HAP-1 (cell line): ENCODE data around the gene IDH1.
"Not testable (repeated sequence)": the region's sequence is repeated elsewhere in the genome, so short reads cannot be mapped to it uniquely, and the experiment has no call there.

ENCODE experiments used
- DNase-seq, 2 experiments: peaks; one replicate each; pipeline ENCODE4 v3.0.0-alpha.2; 2016 to 2020; ENCODE audit warnings: low spot score in 2 of 2
- H3K27me3 ChIP-seq: fragments of 250-450 bp; sonication (Bioruptor Pico); 2 replicates; pipeline ENCODE4 v1.5.1; 2020; ENCODE audit warnings: low read depth, mild to moderate bottlenecking, moderate library complexity
- H3K36me3 ChIP-seq: fragments of 250-450 bp; sonication (Bioruptor Pico); replicated peaks from 2 replicates; pipeline ENCODE4 v1.5.1; 2020; ENCODE audit warnings: mild to moderate bottlenecking
- H3K4me1 ChIP-seq: fragments of 250-450 bp; sonication (Bioruptor Pico); 2 replicates; pipeline ENCODE4 v1.5.1; 2020; ENCODE audit warnings: mild to moderate bottlenecking
- H3K4me3 ChIP-seq: fragments of 250-450 bp; sonication (Bioruptor Pico); 2 replicates; pipeline ENCODE4 v1.5.1; 2020; ENCODE audit warnings: mild to moderate bottlenecking, moderate library complexity
- H3K9me3 ChIP-seq: fragments of 250-450 bp; sonication (Bioruptor Pico); 2 replicates; pipeline ENCODE4 v1.5.1; 2020; ENCODE audit warnings: mild to moderate bottlenecking, moderate library complexity
- in situ Hi-C: fragments of 300-500 bp; cut with MboI; formaldehyde crosslinking; loops from 3 replicates; pipeline ENCODE4 v1.14.3; 2020; ENCODE audit warnings: low sequenced_read_pairs, inconsistent platforms, mixed read lengths

Gene IDH1

DNA sequence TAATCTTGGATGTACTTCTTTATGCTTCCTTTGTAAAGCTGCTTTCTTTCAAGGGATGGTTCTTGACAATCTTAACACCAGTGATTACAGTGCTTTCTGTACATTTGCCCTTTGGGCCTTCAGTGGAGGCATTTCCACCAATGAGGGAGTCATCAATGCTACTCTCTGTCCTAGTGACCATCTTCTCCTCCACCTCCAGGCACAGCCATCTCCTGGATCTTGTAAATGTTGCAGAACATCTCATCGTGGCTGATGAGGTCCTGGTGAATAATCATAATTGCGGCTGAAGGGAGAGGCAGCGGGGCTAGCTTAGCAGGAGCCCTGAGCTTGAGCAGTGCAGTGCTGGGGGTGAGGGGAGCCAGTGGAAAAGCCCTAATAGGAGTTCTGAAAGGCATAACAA lies 32.5 kb downstream of the IDH1 start:
- DNase-seq = no peak
- Histone ChIP-seq H3K36me3 (no peaks in the 10 kb centered on the region), H3K4me1 (no peaks in the 10 kb centered on the region), H3K9me3 (no peaks in the 10 kb centered on the region), H3K4me3 (no peak overlapping the region), H3K27me3 (no peaks in the 10 kb centered on the region)
- in situ Hi-C loops = no loop called here

DNA sequence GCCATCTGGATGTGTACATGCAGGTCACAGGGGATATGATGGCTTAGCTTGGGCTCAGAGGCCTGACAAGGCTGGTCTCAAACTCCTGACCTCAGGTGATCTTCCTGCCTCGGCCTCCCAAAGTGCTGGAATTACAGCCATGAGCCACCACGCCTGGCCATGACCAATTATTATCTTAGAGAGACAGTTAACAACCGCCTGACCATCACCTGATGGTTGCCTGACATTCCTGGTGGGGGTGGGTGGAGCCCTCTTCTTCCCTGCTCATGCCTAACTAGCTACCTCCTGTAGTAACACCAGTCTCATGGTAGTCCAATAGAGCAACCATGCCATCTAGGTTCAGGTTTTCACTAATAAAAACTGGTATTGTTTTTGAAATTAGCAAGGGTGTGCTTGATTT lies 33.0 kb downstream of the IDH1 start:
- H3K9me3 ChIP-seq, H3K4me3 ChIP-seq, H3K36me3 ChIP-seq, H3K4me1 ChIP-seq, DNase-seq, H3K27me3 ChIP-seq, in situ Hi-C loops: not testable (repeated sequence)

DNA sequence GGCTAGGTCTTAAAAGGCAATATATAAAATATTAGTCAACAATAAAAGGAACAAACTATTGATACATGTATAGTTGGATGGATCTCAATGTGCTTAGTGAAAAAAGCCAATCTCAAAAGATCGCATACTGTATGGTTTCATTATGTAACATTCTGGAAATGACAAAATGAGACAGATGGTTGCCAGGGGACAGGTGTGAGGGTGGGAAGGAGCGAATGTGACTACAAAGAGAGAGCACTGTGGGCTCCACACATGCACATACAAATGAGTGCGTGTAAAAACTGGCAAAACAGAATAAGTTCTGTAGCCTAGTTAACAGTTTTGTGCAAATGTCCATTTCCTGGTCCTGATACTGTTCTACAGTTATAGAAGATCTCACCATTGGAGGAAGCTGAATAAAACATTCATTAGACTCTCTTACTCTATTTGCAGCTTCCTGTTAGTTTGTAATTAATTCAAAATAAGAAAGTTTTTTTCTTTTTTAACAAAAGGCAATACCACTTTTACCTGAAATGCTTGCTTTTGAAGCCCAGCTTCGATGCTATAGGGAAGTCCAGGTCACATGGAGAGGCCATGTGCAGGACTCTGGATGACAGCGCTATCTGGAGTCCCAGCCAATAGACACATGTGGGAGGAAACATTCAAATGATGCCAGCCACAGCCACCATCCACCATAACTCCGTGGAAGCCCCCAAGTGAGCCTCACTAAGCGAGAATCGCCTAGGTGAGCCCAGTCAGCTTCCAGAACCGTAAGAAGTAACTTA lies 44.0 kb downstream of the IDH1 start:
- DNase-seq = no peak
- in situ Hi-C loops = no loop called here
- Histone ChIP-seq H3K36me3 (no peaks in the 10 kb centered on the region), H3K4me3 (no peak overlapping the region), H3K9me3 (no peaks in the 10 kb centered on the region), H3K27me3 (peaks cover 4% of the 10 kb centered on the region; the same call in 1 of the 2 replicates), H3K4me1 (no peaks in the 10 kb centered on the region)

DNA sequence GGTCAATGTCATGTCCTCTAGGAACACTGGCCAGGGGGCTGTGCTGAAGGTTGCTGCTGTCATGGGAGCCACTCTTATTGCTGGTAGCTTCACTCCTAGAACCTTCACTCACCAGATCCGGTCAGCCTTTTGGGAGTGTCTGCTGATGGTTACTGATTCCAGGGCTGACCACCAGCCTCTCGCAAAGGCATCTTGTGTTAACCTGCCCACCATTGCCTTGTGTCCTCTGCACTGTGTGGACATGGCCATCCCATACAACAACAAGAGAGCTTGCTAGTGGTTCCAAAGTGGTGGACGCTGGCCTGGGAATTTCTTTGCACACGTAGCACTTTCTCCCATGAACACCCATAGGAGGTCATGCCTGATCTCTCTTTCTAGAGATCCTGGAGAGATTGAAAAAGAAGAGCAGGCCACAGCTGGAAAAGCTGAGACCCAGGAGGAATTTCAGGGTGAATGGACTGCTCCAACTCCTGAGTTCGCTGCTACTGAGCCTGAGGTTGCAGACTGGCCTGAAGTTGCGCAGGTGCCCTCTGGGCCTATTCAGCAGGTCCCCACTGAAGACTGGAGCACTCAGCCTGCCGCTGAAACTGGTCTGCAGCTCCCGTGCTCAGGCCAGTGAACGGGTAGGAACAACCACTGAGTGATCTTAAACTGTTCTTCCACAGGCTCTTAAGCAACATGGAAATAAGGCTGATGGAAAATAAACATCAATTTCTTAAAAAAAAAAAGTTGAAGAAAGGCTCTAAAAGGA lies 46.4 kb downstream of the IDH1 start:
- Histone ChIP-seq H3K4me1 (no peaks in the 10 kb centered on the region), H3K4me3 (no peak overlapping the region), H3K36me3 (no peaks in the 10 kb centered on the region), H3K27me3 (peaks cover 4% of the 10 kb centered on the region; the same call in 1 of the 2 replicates), H3K9me3 (no peaks in the 10 kb centered on the region)
- DNase-seq = no peak
- in situ Hi-C loops = no loop called here

DNA sequence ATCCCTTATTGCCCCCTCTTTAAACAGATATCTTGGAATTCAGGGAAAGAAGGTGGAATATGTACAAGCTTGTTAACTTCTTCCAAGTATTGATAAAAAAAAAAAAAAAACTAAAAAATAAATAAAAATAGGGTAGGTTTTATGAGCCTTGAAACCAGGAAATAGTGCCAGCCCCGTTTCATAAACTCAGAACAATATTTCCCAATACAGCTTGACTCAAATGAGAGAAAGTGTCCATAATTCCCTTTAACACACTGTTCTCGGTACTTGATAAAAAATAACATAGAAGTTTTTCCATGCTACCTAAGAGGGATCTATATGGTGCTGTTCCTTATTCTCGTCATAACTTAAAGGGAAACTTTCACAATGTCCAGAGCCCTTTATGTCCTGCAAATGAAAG lies 47.1 kb downstream of the IDH1 start:
- Histone ChIP-seq H3K4me1 (no peaks in the 10 kb centered on the region), H3K27me3 (peaks cover 4% of the 10 kb centered on the region; the same call in 1 of the 2 replicates), H3K9me3 (no peaks in the 10 kb centered on the region), H3K4me3 (no peak overlapping the region), H3K36me3 (no peaks in the 10 kb centered on the region)
- DNase-seq = no peak
- in situ Hi-C loops = no loop called here

DNA sequence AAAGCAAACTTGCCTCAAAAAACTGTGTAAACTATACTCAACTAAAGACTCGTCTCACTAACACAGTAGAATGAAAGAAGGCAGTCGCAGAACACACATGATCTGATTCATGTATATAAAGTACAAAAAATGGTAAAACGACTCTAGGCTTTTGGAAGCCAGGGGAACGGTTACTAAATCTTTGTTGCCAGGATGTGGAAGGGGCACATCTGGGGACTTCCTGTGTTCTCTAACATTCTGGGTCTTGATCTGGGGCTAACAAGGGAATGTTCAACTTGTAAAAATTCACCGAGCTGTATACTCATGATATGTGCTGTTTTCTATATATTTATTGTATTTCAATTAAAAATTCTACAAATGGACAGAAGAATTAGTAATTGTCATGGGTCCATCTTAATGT lies 50.7 kb downstream of the IDH1 start:
- no peaks in the 10 kb centered on the region for H3K9me3 ChIP-seq
- H3K4me3 ChIP-seq = no peak overlapping the region
- no peaks in the 10 kb centered on the region for H3K27me3 ChIP-seq
- DNase-seq = no peak
- in situ Hi-C loops = no loop called here
- H3K4me1 ChIP-seq = no peaks in the 10 kb centered on the region
- no peaks in the 10 kb centered on the region for H3K36me3 ChIP-seq

DNA sequence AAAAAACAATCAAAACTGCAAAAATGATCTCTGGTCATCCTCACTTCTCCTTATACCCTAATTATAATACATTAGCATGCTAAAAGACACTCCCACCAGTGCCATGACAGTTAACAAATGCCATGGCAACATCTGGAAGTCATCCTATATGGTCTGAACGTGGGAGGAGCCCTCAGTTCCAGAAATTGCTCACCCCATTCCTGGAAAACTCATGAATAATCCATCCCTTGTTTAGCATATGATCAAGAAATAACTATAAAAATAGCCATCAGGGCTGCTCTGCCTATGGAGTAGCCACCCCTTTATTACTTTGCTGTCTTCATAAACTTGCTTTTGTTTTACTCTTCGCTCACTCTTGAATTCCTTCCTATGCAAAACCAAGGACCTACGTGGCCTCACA lies 59.3 kb downstream of the IDH1 start:
- H3K4me3 ChIP-seq = no peak overlapping the region
- no peaks in the 10 kb centered on the region for H3K36me3 ChIP-seq
- in situ Hi-C loops = no loop called here
- no peaks in the 10 kb centered on the region for H3K9me3 ChIP-seq
- no peaks in the 10 kb centered on the region for H3K4me1 ChIP-seq
- no peaks in the 10 kb centered on the region for H3K27me3 ChIP-seq
- DNase-seq = no peak

DNA sequence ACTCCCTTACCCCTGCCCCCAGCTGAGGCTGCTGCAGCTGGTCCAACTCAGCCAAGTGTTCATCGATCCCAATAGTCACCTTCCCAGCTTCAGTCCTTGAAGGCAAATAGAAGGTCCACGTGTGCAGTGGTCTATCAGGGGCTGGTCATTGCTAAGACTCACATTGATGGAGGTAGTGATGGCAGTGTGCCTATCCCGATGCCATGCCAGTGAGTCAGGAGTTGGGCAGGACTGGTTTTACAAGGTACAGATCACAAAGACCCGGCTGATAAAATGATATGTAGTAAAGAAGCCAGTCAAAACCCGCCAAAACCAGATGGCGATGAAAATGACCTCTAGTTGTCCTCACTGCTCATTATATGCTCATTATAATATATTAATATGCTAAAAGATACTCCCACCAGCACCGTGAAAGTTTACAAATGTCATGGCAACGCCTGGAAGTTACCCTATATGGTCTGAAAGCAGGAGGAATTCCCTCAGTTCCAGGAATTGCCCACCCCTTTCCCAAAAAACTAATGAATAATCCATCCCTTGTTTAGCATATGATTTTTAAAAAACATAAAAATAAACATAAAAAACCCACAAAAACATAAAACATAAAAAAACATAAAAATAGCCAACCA lies 62.1 kb downstream of the IDH1 start:
- H3K4me3 ChIP-seq = no peak overlapping the region
- in situ Hi-C loops = no loop called here
- H3K27me3 ChIP-seq = no peaks in the 10 kb centered on the region

DNA sequence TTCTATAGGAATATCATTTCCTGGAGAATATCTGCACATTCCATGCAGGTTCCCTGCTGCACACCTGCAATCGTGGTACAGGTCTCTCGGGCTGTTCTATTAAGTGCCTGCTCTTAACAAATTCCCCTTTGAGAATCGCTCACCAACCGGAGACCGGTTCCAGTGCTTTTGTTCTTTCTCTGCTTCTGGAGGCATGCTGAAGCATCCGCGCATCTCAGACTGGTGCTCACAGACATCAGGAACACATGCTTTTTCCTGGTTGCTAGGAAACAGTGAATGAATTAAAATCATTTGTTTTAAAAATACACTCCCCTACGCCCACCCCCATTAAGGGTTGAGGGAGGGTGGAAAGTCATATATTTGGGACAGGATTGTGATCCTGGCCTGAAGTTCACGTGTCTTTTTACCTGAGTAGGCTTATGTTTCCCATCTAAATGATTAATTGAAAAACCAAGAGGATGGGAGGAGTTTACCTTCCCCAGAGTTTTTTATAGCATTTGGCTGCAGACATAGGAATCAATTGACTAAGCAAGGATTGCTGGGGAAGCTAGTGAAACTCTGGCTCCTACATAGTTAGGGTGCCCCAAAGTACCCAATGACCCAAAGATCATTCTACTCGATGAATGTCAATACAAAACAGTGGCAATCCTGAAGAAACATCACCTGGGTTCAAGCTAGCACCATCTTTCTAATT lies 64.9 kb downstream of the IDH1 start, which contains the start of gene C2orf80:
Gene C2orf80, minus strand, starts transcription at position 221 of the 694 bp plus-strand sequence. CDS start 3,044 bp downstream, outside the sequence.
- no peaks in the 10 kb centered on the region for H3K36me3 ChIP-seq
- in situ Hi-C loops = no loop called here
- no peak for DNase-seq

More for the DNA sequence above, 62.1 kb downstream of the IDH1 start:
- no peak for DNase-seq
- H3K4me1 ChIP-seq = no peaks in the 10 kb centered on the region; the same call in 1 of the 2 replicates
- no peaks in the 10 kb centered on the region for H3K36me3 ChIP-seq
- H3K9me3 ChIP-seq = no peaks in the 10 kb centered on the region

DNA sequence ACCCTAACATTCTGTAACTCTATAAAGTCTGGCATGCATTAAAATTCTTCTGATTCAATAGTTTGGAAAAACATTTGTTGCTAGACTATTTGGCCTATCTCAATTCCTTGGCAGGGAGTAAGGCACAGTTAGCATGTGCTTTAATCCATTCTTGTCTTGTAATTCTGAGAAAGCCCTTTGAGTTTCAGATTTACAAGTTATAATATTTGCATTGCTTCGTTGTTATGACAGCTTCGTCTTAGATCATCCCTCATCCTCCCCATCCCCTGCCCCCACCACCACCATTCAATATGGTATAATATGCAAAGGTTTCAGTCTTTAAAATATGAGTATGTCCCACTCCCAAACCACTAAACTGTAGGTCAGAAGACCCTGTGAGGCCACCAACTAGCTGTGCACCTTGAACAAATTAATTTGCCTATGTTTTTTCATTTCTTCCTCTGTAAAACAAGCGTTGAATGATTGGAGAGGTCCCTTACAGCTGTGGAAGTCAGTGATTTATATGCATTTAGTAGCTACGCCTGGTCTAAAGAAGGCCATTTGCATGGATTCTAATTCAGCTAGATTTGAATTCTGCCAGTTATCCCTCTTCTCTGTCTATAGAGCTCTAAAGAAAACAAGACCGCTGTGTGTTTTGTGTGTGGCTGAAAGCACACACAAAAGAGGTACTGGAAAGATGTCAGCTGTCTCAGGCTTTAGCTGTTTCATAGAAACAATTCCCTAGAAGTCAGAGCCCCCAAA lies 65.6 kb downstream of the IDH1 start:
- DNase-seq = peak in 1 of 2 experiments; percentile 20
- Histone ChIP-seq H3K9me3 (no peaks in the 10 kb centered on the region), H3K27me3 (peaks cover 3% of the 10 kb centered on the region; the same call in 1 of the 2 replicates), H3K4me3 (no peak overlapping the region), H3K36me3 (no peaks in the 10 kb centered on the region), H3K4me1 (peaks cover 5% of the 10 kb centered on the region)
- in situ Hi-C loops = no loop called here

More for the DNA sequence above, 64.9 kb downstream of the IDH1 start, which contains the start of gene C2orf80:
- H3K9me3 ChIP-seq = no peaks in the 10 kb centered on the region
- peaks cover 3% of the 10 kb centered on the region; the same call in 1 of the 2 replicates for H3K27me3 ChIP-seq
- H3K4me3 ChIP-seq = no peak within 1 kb of the TSS
- H3K4me1 ChIP-seq = no peaks in the 10 kb centered on the region; the same call in 1 of the 2 replicates

DNA sequence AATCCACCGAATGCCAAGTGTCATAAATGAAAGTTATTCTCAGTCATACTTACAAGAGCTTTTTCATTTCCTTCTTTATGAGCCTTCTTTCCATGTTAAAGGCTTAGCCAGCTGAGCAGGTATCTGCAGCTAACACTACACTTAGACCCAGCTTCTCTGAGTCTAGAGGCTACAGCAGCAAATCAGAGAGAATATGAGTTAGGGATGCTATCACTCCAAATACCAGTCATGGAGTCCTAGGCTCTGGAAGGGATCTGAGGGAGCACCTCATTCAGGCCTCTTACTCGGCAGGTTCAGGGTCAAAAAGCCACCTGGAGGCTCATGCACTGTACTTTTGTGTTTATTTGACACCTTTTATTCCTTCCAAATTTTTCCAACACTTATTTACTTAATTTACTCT lies 68.0 kb downstream of the IDH1 start:
- DNase-seq = no peak
- no peak overlapping the region for H3K4me3 ChIP-seq
- H3K36me3 ChIP-seq = no peaks in the 10 kb centered on the region
- H3K9me3 ChIP-seq = no peaks in the 10 kb centered on the region
- H3K27me3 ChIP-seq = peaks cover 3% of the 10 kb centered on the region; the same call in 1 of the 2 replicates
- H3K4me1 ChIP-seq = peaks cover 7% of the 10 kb centered on the region
- in situ Hi-C loops = no loop called here

DNA sequence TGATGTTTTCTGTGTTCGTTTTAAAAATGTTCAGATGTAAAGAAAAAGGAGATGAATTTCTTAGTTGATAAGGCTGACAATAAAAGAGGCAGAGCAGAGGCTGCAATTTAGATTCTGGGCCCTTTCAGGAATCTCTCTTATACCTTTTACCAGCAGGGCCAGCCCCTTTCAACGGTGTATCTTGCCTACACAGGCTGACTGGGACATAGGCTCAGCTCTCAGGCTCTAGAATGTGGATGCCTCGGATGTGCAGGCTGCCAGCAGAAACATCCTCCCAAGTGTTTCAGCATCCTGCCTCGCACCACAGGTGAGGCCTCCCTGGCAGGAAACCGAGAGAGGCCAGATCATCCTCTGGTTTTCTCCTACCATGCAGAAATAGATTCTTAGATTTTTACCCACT lies 68.4 kb downstream of the IDH1 start:
- in situ Hi-C loops = no loop called here
- no peaks in the 10 kb centered on the region for H3K36me3 ChIP-seq
- H3K4me1 ChIP-seq = peaks cover 7% of the 10 kb centered on the region
- H3K4me3 ChIP-seq = no peak overlapping the region
- no peaks in the 10 kb centered on the region for H3K9me3 ChIP-seq
- DNase-seq = no peak
- peaks cover 3% of the 10 kb centered on the region; the same call in 1 of the 2 replicates for H3K27me3 ChIP-seq
